M059J (cell line): Measurements from ENCODE around the gene RUNX3. TPM values are rescaled to one million over a fixed set of nuclear protein-coding genes. Genes with fewer than 3 reads are reported as not detected.

Source experiments
- DNase-seq: peaks from one replicate; pipeline ENCODE4 v3.0.0-alpha.2; 2012; ENCODE audit warnings: low read depth
- total RNA-seq: library from RNA; depleted of rRNA; stranded (reverse); fragments of >200 nt; shearing (Covaris generic); gene quantifications from 2 replicates; pipeline ENCODE4 v1.2.3, GENCODE V29; 2014

The RUNX3 gene
- total RNA-seq, 1 experiment from 2014 or later: 0.37 TPM

- DNase-seq: no peak
Measured at GRCh38 chr1:24963099-24963872, 33.2 kb upstream of the RUNX3 start.

DNA sequence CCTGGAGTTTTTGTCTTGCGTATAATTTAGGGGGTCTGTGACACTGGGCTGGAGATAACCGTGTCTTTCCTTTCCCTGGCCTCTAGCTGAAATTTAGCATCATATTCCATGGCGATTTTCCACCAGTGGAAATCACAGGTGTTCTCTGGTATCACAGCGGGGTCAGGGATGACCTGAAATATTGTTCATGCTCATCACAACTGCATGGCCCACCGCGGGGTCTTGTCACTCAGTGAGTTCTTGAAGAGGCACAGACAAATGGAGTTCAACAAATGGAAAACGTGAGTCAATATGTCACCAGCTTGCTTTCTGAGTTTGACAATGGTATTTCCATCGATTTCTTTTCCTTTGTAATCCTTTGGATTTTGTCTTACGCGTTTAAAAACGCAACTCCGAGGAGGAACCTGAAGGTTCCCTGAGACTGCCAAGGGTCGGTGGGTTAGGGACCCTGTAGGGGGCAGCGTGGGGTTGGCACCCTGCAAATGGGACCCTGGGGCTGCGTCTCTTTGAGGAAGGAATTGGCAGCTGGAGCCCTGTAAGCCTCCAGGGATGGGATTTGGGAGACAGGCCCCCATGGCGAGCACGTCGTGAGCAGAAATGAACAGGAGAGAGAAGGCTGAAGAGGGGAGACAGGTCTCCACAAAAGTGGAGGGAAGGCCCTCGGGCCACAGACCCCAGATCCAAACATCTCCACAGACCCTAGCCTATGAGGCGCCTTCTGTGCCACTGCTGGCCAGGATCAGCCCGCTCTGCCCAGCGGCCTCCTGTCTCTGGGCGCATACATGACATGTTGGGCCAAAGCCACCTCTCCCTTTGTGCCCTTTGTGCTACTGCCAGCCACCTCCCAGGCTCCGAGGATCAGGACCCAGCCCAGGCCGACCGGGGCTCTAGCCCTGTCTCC, 32.1 kb upstream of the RUNX3 start:
- no peak for DNase-seq

DNA sequence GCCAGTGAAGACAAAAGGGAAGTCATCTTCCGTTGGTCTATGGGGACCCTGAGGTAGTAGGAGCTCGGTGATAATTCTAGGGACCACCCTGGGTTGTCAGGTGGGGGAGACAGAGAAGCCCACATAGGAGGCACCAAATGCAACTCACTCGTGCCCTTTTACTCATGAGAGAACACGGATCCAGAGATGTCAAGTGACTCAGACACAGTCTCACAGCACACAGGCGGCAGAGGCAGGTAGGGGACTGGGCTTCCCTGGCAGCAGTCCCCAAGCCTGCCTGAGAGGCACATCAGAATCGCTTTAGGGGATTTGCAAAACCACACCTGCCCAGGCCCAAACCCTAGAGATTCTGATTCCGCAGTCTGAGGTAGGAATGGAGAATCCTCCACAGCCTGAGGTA, 31.3 kb upstream of the RUNX3 start:
- DNase-seq: no peak

DNA sequence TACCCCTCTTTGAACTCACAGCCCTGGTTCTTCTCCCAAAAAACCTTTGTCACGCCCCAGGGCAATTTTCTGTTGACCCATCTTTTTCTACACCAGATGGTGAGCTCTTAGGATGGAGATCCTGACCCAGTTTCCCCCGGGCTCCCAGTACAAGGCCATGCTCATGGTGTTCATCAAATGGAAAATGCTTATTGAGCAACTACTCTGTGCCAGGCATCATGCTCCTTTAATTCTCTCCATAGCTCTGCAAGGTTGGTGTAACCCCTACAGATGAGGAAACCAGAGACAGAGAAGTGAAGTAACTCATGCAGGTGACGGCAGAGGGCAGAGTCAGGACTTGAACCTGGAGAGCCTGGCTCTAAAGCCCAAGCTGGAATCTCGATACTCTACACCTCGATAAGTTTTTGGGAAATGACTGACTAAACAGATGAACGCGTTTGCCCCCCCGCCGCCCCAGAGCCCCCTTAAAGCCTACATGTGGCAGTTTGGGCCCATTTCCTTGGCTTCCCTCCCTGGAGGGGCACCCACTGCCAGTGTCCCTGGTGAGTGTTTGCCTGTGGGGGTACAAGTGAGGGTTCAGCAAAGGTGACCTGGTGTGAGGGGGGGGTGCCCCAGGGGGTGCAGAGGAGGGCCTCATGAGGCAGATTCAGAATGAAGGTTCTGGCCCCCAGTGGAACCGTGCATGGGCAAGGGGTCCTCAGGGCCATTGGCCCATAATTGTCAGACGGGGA, 30.2 kb upstream of the RUNX3 start:
- DNase-seq: no peak

DNA sequence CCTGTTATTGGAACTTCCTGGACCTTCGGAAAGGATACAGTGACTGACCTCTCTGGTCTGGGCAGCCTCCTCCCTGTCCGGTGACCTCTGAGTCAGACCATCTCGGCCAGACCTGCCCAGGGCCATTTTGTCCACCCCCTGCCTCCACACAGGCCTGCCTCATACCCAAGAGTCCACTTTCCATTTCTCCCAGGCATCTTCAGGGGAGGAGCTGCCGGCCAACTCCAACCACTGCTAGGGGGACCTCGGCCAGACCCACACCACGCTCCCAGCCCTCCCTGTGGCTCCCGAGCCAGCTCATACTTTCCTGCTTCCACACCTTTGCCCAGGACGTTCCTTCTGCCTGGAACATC, 29.5 kb upstream of the RUNX3 start:
- peak; percentile 78 for DNase-seq

GRCh38 chr1:24958766-24959622, 28.9 kb upstream of the RUNX3 start:
- DNase-seq: no peak

- DNase-seq: no peak
Measured at GRCh38 chr1:24957808-24958752, 28.0 kb upstream of the RUNX3 start.

DNA sequence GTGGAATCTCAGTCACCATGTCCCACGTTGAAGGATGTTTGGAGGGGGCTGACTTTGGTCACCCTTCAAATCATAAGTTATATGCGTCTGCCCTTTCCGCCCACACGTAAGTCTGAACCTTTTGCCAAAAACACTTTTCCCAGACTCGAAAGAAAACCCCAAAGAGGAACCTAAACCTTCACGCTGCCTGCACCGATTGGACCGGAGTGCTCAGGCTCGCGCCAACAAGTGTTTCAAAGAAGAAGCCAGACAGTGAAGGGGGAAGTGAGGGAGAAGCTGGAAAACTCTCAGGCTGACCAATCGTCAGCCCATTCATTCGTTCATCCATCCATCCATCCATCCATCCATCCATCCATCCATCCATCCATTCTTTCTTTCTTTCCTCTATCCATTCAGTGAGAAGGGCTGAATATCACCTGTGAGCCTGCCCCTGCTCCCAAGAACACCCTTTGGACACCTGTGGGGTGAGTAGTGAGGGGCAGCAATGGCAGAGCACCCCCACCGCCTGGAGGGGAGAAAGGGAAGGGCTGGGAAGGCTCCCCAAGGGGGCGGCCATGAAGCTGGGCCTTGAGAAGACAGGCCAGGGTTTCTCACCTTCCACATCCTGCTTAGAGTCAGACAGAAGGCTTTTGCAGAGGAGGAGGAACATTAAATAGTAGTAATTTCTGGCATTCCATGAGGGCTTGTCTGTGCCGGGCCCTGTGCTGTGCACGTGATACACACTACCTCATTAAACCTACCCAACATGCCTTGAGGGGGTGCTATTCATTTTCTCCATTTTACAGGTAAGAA, 27.1 kb upstream of the RUNX3 start:
- DNase-seq: no peak

- DNase-seq: no peak
Measured at GRCh38 chr1:24955779-24956365, 25.8 kb upstream of the RUNX3 start.

- DNase-seq: peak; percentile 96
Measured at GRCh38 chr1:24955161-24955560, 25.1 kb upstream of the RUNX3 start.

DNA sequence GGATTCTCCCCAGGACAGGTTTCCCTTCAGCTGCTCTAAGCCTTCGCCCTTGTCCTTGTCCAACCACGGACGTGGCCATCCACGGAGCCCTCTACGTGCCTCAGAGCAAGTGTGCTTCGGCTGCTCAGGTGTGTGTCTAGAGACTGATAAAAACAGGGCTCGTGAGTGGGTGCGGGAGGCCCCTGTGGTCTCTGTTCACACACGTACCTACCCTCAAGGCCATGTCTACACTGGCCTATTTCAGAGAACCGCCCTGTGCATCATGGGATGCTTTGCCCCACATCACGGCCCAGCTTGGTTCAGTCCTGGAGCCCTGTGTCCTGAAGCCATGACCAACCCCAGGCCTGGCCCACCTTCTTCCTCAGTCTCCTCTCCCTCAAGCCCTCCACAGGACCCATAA, 24.6 kb upstream of the RUNX3 start:
- DNase-seq: no peak

- no peak for DNase-seq
Measured at GRCh38 chr1:24954022-24954421, 23.9 kb upstream of the RUNX3 start.

GRCh38 chr1:24952413-24952841, 22.4 kb upstream of the RUNX3 start:
- peak; percentile 79 for DNase-seq

DNA sequence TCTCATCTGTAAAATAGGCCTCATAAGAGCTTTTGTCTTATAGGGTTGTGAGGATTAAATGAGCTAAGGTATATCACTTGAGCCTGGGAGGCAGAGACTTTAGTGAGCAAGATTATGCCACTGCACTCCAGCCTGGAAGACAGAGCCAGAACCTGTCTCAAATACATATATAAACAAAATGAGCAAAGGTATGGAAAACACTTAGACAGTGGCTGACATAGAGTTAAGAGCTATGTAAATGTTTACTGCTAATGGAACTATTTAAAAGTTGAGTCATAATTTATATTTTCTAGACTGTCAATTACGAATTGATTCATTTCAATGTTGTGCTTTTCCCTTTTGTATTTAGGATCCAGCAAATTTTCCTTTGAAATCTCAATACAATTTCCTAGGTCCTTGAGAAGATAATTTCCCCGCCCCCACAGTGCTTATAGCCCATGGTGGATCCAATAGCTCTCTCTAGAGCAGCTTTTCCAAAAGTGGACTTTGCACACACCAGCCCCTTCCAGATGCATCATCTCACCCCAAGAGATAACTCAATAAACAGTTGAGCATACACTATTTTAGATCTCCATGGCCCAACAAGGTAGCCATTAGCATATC, 21.8 kb upstream of the RUNX3 start:
- DNase-seq: no peak

- no peak for DNase-seq
Measured at GRCh38 chr1:24951337-24951736, 21.3 kb upstream of the RUNX3 start.

GRCh38 chr1:24949331-24949881, 19.3 kb upstream of the RUNX3 start:
- DNase-seq: peak; percentile 95

GRCh38 chr1:24948079-24948827, 18.2 kb upstream of the RUNX3 start:
- no peak for DNase-seq
